Measurements from ENCODE around the gene ARHGAP15.
A peak's percentile ranks its signal among the peaks of the same experiment; 100 is the strongest.

Gene ARHGAP15

DNA sequence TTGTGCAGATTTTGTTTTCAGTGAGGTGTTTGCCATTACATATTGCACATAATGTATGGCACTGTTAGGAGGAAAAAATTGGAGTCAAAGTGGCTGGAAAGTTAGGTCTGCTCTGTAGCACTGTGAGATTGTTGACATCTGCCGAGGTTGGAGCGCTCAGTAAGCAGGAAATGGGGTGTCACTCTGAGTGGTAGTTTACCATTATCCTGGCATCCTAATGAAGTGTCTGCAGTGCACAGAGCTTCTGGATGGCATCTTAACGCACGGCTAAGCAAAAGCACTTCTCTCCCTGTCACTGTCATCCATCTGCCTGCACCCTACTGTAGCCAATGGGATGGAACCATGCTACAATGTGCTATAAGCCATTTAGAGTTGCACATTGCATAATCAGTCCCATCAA is 561.9 kb downstream of the ARHGAP15 start:
- Histone ChIP-seq H4K8ac (ENCODE audit: low read depth, low read length) (no peak overlapping the region), H2BK120ac (ENCODE audit: low read depth, low read length) (no peak overlapping the region), H3K27me3 (ENCODE audit: control insufficient read depth in 3 of 3, insufficient read depth in 3 of 3, low read depth in 1 of 3, low read length in 3 of 3) (no peaks in the 10 kb centered on the region), H3K27ac (replicated peaks; ENCODE audit: low read length) (no peak overlapping the region), H3K79me1 (ENCODE audit: low read depth, low read length) (no peaks in the 10 kb centered on the region), H3K9me3 (replicated peaks in 1 of 2; ENCODE audit: control insufficient read depth in 2 of 2, insufficient read depth in 1 of 2, low read depth in 1 of 2, low read length in 2 of 2) (no peaks in the 10 kb centered on the region), H3K4me2 (ENCODE audit: insufficient read depth, low read length, poor library complexity, severe bottlenecking) (no peak overlapping the region), H3K36me3 (replicated peaks in 1 of 2; ENCODE audit: control insufficient read depth in 2 of 2, insufficient read depth in 2 of 2, low read length in 2 of 2) (no peaks in the 10 kb centered on the region), H4K91ac (ENCODE audit: low read depth, low read length, poor library complexity) (no peak overlapping the region), H2AK5ac (ENCODE audit: low read depth, low read length) (no peak overlapping the region), H2BK5ac (ENCODE audit: low read length) (no peak overlapping the region), H3K18ac (ENCODE audit: low read length) (no peak overlapping the region), H2BK12ac (ENCODE audit: low read length) (no peak overlapping the region), H3K9ac (ENCODE audit: low read depth, low read length, poor library complexity) (no peak overlapping the region), H3K23ac (ENCODE audit: low read depth, low read length, poor library complexity) (no peak overlapping the region), H2AFZ (ENCODE audit: low read length) (no peak overlapping the region), H3K14ac (ENCODE audit: low read length) (no peak overlapping the region), H3K4me3 (ENCODE audit: low read length in 2 of 2) (no peak overlapping the region), H3K4me1 (ENCODE audit: control insufficient read depth in 2 of 2, insufficient read depth in 1 of 2, low read depth in 1 of 2, low read length in 2 of 2) (peaks cover 0 to 7% of the 10 kb centered on the region in 2 donors), H2BK15ac (ENCODE audit: low read length) (no peak overlapping the region), H3K4ac (ENCODE audit: low read length) (no peak overlapping the region)
- no peak for DNase-seq (ENCODE audit: low spot score)
- no CpG with 5 or more reads among the region's 4 CpGs for WGBS, 2 donors (ENCODE audit: extremely low coverage in 2 of 2, insufficient read length in 2 of 2, insufficient replicate concordance in 1 of 2)

DNA sequence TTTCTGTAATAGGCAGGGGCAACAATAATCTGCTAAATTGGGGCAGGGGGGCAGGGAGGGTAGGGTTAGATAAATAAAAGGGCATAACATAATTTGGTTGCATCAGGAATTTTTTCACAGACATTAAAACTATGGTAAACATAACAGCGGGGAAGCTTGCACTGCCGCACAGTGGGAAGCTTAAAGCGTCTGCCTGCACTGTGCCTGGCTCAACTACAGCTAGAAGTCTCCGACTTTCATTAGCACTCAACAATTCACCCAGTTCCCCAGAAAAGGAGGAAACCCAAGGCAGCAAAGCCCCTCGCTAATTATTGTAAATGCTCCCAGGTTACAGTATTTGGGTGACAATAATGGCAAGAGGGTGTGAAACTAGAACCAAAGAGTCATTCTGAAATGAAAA is 562.9 kb downstream of the ARHGAP15 start:
- H3K9ac ChIP-seq (ENCODE audit: low read depth, low read length, poor library complexity): no peak overlapping the region
- H3K14ac ChIP-seq (ENCODE audit: low read length): no peak overlapping the region
- WGBS, 2 donors (ENCODE audit: extremely low coverage in 2 of 2, insufficient read length in 2 of 2, insufficient replicate concordance in 1 of 2): no CpG with 5 or more reads among the region's 5 CpGs
- no peak overlapping the region for H4K91ac ChIP-seq (ENCODE audit: low read depth, low read length, poor library complexity)
- H2BK12ac ChIP-seq (ENCODE audit: low read length): no peak overlapping the region
- DNase-seq (ENCODE audit: low spot score): no peak
- no peaks in the 10 kb centered on the region for H3K9me3 ChIP-seq (replicated peaks in 1 of 2; ENCODE audit: control insufficient read depth in 2 of 2, insufficient read depth in 1 of 2, low read depth in 1 of 2, low read length in 2 of 2)
- H4K8ac ChIP-seq (ENCODE audit: low read depth, low read length): no peak overlapping the region
- no peak overlapping the region for H2BK120ac ChIP-seq (ENCODE audit: low read depth, low read length)
- no peak overlapping the region for H3K4me3 ChIP-seq (ENCODE audit: low read length in 2 of 2)
- H3K4me2 ChIP-seq (ENCODE audit: insufficient read depth, low read length, poor library complexity, severe bottlenecking): no peak overlapping the region
- no peaks in the 10 kb centered on the region for H3K36me3 ChIP-seq (replicated peaks in 1 of 2; ENCODE audit: control insufficient read depth in 2 of 2, insufficient read depth in 2 of 2, low read length in 2 of 2)
- H3K4me1 ChIP-seq (ENCODE audit: control insufficient read depth in 2 of 2, insufficient read depth in 1 of 2, low read depth in 1 of 2, low read length in 2 of 2): peaks cover 0 to 7% of the 10 kb centered on the region in 2 donors
- no peaks in the 10 kb centered on the region for H3K27me3 ChIP-seq (ENCODE audit: control insufficient read depth in 3 of 3, insufficient read depth in 3 of 3, low read depth in 1 of 3, low read length in 3 of 3)
- no peaks in the 10 kb centered on the region for H3K79me1 ChIP-seq (ENCODE audit: low read depth, low read length)
- no peak overlapping the region for H3K27ac ChIP-seq (replicated peaks; ENCODE audit: low read length)
- no peak overlapping the region for H3K23ac ChIP-seq (ENCODE audit: low read depth, low read length, poor library complexity)
- H3K18ac ChIP-seq (ENCODE audit: low read length): no peak overlapping the region
- H3K4ac ChIP-seq (ENCODE audit: low read length): no peak overlapping the region
- H2AFZ ChIP-seq (ENCODE audit: low read length): peak overlapping the region; percentile 50
- no peak overlapping the region for H2BK15ac ChIP-seq (ENCODE audit: low read length)
- no peak overlapping the region for H2AK5ac ChIP-seq (ENCODE audit: low read depth, low read length)
- no peak overlapping the region for H2BK5ac ChIP-seq (ENCODE audit: low read length)

DNA sequence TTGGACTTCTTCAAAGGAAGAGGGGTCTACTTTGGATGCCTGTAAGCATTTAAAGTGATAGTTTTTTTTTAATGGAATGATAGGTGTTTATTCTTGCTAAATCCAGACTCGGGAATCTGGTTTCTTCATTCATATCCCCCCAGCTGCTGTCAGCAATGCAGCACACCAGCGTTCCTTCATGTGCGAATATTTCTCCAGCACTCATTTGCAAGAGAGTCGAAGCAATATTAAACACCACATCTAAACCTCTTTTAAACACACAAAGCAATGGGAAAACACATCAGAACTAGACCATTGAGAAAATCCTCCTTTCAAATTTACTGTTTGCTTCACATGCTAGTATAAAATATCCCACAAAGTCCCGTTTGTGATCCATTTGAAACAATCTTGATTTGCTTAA is 563.7 kb downstream of the ARHGAP15 start:
- Histone ChIP-seq H3K4me1 (ENCODE audit: control insufficient read depth in 2 of 2, insufficient read depth in 1 of 2, low read depth in 1 of 2, low read length in 2 of 2) (peaks cover 0 to 7% of the 10 kb centered on the region in 2 donors), H2AFZ (ENCODE audit: low read length) (peak overlapping the region; percentile 50), H2BK12ac (ENCODE audit: low read length) (no peak overlapping the region), H3K4me2 (ENCODE audit: insufficient read depth, low read length, poor library complexity, severe bottlenecking) (no peak overlapping the region), H3K18ac (ENCODE audit: low read length) (no peak overlapping the region), H3K4ac (ENCODE audit: low read length) (no peak overlapping the region), H2BK5ac (ENCODE audit: low read length) (no peak overlapping the region), H2BK120ac (ENCODE audit: low read depth, low read length) (no peak overlapping the region), H4K8ac (ENCODE audit: low read depth, low read length) (no peak overlapping the region), H3K14ac (ENCODE audit: low read length) (no peak overlapping the region), H4K91ac (ENCODE audit: low read depth, low read length, poor library complexity) (no peak overlapping the region), H3K36me3 (replicated peaks in 1 of 2; ENCODE audit: control insufficient read depth in 2 of 2, insufficient read depth in 2 of 2, low read length in 2 of 2) (no peaks in the 10 kb centered on the region), H2AK5ac (ENCODE audit: low read depth, low read length) (no peak overlapping the region), H3K23ac (ENCODE audit: low read depth, low read length, poor library complexity) (no peak overlapping the region), H3K9me3 (replicated peaks in 1 of 2; ENCODE audit: control insufficient read depth in 2 of 2, insufficient read depth in 1 of 2, low read depth in 1 of 2, low read length in 2 of 2) (no peaks in the 10 kb centered on the region), H3K4me3 (ENCODE audit: low read length in 2 of 2) (no peak overlapping the region), H3K27me3 (ENCODE audit: control insufficient read depth in 3 of 3, insufficient read depth in 3 of 3, low read depth in 1 of 3, low read length in 3 of 3) (no peaks in the 10 kb centered on the region), H2BK15ac (ENCODE audit: low read length) (no peak overlapping the region), H3K27ac (replicated peaks; ENCODE audit: low read length) (no peak overlapping the region), H3K79me1 (ENCODE audit: low read depth, low read length) (no peaks in the 10 kb centered on the region), H3K9ac (ENCODE audit: low read depth, low read length, poor library complexity) (no peak overlapping the region)
- no peak for DNase-seq (ENCODE audit: low spot score)
- WGBS, 2 donors (ENCODE audit: extremely low coverage in 2 of 2, insufficient read length in 2 of 2, insufficient replicate concordance in 1 of 2): no CpG with 5 or more reads among the region's 5 CpGs

DNA sequence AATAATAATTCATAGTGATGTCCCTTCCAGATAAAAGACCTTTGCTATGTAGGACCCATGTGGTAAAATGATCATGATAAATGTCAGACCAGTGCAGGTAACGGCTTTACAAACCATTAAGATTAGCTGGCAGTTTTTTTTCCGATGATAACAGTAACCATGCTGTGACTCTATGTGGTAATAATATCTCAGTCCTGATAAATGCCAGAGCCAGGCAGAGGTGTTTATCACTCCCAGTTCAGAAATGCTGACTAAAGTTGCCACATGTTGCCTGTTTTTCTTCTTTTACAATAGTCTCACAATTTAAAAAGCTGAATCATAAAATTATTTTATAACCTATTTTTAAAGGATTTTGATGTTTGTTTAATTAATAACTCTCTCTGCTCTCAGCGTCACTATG is 565.1 kb downstream of the ARHGAP15 start:
- H2BK15ac ChIP-seq (ENCODE audit: low read length): no peak overlapping the region
- no peak overlapping the region for H4K8ac ChIP-seq (ENCODE audit: low read depth, low read length)
- H2BK120ac ChIP-seq (ENCODE audit: low read depth, low read length): no peak overlapping the region
- H3K4ac ChIP-seq (ENCODE audit: low read length): no peak overlapping the region
- H3K27me3 ChIP-seq (ENCODE audit: control insufficient read depth in 3 of 3, insufficient read depth in 3 of 3, low read depth in 1 of 3, low read length in 3 of 3): no peaks in the 10 kb centered on the region
- no peaks in the 10 kb centered on the region for H3K9me3 ChIP-seq (replicated peaks in 1 of 2; ENCODE audit: control insufficient read depth in 2 of 2, insufficient read depth in 1 of 2, low read depth in 1 of 2, low read length in 2 of 2)
- no peak overlapping the region for H2AK5ac ChIP-seq (ENCODE audit: low read depth, low read length)
- H3K4me1 ChIP-seq (ENCODE audit: control insufficient read depth in 2 of 2, insufficient read depth in 1 of 2, low read depth in 1 of 2, low read length in 2 of 2): peaks cover 0 to 7% of the 10 kb centered on the region in 2 donors
- H2AFZ ChIP-seq (ENCODE audit: low read length): no peak overlapping the region
- no peaks in the 10 kb centered on the region for H3K36me3 ChIP-seq (replicated peaks in 1 of 2; ENCODE audit: control insufficient read depth in 2 of 2, insufficient read depth in 2 of 2, low read length in 2 of 2)
- H3K4me3 ChIP-seq (ENCODE audit: low read length in 2 of 2): no peak overlapping the region
- no peak overlapping the region for H3K4me2 ChIP-seq (ENCODE audit: insufficient read depth, low read length, poor library complexity, severe bottlenecking)
- no peak overlapping the region for H3K27ac ChIP-seq (replicated peaks; ENCODE audit: low read length)
- no peak overlapping the region for H3K23ac ChIP-seq (ENCODE audit: low read depth, low read length, poor library complexity)
- H3K9ac ChIP-seq (ENCODE audit: low read depth, low read length, poor library complexity): no peak overlapping the region
- no peaks in the 10 kb centered on the region for H3K79me1 ChIP-seq (ENCODE audit: low read depth, low read length)
- H3K18ac ChIP-seq (ENCODE audit: low read length): no peak overlapping the region
- no peak for DNase-seq (ENCODE audit: low spot score)
- no peak overlapping the region for H2BK12ac ChIP-seq (ENCODE audit: low read length)
- no peak overlapping the region for H4K91ac ChIP-seq (ENCODE audit: low read depth, low read length, poor library complexity)
- no peak overlapping the region for H2BK5ac ChIP-seq (ENCODE audit: low read length)
- no peak overlapping the region for H3K14ac ChIP-seq (ENCODE audit: low read length)
- WGBS, 2 donors (ENCODE audit: extremely low coverage in 2 of 2, insufficient read length in 2 of 2, insufficient replicate concordance in 1 of 2): no CpG with 5 or more reads among the region's 3 CpGs
